Epithelial cell of esophagus (primary cell): ENCODE measurements around the gene MARF1.

Source experiments
- DNase-seq: peaks from one replicate; pipeline ENCODE4 v3.0.0; 2010; ENCODE audit warnings: low read depth
- H3K4me3 ChIP-seq: 2 replicates; pipeline ENCODE4 v1.5.1; 2011; ENCODE audit warnings: mild to moderate bottlenecking, low read length, control low read depth
- TF ChIP-seq, protein P1 (sequence below): IDR thresholded peaks from 2 replicates; pipeline ENCODE4 v1.5.1; 2011; ENCODE audit warnings: low read depth, mild to moderate bottlenecking, low read length, control low read depth, inconsistent platforms; ENCODE audit not compliant: insufficient read depth; ENCODE audit errors: missing control alignments

The MARF1 gene

DNA sequence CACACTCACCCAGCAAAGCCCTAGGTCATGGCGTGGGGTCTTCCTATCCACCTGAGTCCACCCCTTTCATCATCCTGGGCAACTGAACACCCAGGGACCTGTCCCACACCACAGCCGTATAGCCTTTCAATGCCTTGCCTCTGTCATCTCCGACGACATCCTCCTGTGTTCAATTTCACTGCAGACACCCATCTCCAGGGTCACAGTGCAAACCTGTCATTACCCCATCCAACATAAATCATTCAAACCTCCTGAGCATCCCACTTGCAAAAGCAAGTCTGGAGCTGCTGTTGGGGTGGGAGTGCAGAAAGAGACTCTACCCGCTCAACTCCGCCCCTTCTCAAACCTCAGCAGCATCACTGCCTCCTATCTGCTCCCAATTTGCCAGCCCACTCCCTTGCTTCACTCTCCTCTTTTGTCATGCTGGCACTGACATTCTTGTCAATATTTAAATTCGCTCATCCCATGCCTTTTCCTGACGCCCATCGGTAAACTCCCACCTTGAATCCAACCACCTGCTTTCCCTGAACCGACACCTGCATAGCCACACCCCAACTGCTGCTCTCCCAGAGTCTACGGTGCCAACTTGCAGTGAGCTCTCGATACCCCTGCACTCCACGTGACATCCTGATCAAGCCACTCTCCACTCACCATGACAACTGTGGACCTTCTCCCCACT lies 37.0 kb downstream of the MARF1 start:
- H3K4me3 ChIP-seq: no peak overlapping the region
- no peak for DNase-seq
- TF ChIP-seq, protein P1, sequence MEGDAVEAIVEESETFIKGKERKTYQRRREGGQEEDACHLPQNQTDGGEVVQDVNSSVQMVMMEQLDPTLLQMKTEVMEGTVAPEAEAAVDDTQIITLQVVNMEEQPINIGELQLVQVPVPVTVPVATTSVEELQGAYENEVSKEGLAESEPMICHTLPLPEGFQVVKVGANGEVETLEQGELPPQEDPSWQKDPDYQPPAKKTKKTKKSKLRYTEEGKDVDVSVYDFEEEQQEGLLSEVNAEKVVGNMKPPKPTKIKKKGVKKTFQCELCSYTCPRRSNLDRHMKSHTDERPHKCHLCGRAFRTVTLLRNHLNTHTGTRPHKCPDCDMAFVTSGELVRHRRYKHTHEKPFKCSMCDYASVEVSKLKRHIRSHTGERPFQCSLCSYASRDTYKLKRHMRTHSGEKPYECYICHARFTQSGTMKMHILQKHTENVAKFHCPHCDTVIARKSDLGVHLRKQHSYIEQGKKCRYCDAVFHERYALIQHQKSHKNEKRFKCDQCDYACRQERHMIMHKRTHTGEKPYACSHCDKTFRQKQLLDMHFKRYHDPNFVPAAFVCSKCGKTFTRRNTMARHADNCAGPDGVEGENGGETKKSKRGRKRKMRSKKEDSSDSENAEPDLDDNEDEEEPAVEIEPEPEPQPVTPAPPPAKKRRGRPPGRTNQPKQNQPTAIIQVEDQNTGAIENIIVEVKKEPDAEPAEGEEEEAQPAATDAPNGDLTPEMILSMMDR: no peak

- no peak for DNase-seq
- TF ChIP-seq, protein P1: no peak
- no peak overlapping the region for H3K4me3 ChIP-seq
These were observed 38.2 kb downstream of the MARF1 start for GRCh38 chr16:15604460-15605440.

DNA sequence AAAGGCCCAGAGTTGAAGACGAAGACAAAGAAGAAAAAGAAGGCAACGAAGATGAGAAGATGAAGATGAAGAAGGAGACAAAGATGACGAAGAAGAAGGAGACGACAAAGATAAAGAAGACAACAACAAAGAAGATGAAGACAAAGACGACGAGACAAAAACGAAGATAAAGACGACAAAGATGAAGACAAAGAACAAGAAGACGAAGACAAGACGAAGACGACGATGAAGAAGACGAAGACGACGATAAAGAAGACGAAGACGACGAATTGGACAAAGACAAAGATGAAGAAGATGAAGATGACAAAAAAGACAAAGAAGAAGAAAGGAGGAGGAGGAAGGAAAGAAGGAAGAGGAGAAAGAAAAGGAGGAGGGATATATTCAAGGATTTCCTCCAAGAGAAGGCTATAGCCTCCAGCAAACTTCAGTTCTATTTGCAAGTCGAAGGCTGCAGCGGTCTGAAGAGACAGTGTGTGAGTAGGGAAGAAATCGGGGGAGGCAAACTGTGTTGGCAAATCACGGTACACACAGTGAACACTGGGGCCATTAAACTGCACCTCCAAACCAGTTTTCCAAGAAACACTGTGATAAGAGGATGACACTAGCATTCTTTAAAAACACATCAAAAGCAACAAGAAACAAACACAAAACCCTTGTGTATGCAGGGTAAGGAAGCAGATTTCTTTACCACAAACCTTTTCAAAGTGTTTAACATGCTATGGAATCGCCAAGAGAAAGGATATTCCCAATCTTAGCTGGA lies 40.5 kb downstream of the MARF1 start:
- no peak for DNase-seq
- TF ChIP-seq, protein P1: no peak
- no peak overlapping the region for H3K4me3 ChIP-seq

GRCh38 chr16:15601212-15601879 lies 41.6 kb downstream of the MARF1 start:
- H3K4me3 ChIP-seq: no peak overlapping the region
- DNase-seq: no peak
- TF ChIP-seq, protein P1: no peak

- no peak overlapping the region for H3K4me3 ChIP-seq
- TF ChIP-seq, protein P1: no peak
- no peak for DNase-seq
These were observed 43.5 kb downstream of the MARF1 start for GRCh38 chr16:15599303-15600070.
